Activated CD4-positive, alpha-beta T cell treated with anti-CD3 and anti-CD28 coated beads, Interleukin-2, Interleukin-6, amounts not matched to agents 100 ng/mL and 50 ng/mL, durations not matched to agents 16 hours and 8 hours (primary cell): ENCODE results near the gene MCMBP.

Experiments used
- DNase-seq: peaks from one replicate; pipeline ENCODE4 v3.0.0-alpha.2; 2020

Gene MCMBP

DNA sequence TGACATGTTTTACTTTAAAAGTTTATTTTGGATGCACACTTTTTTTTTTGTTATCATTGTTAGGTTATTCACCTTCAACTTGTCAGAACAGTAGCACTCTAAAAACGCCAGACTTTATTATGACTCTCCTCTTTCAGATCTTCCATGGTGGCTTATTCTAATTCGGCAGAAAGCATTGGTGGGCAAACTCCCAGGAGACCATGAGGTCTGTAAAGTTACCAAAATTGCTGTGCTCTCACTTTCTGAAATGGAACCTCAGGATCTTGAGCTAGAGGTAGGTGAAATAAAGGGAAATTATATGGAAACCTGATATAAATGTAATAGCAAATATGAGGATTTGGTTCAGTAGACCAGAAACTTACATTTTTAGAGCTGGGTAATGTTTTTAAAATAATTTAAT is 91.1 kb downstream of the MCMBP start:
- DNase-seq = no peak

- no peak for DNase-seq
These were observed 91.7 kb downstream of the MCMBP start for GRCh38 chr10:119780879-119781480.
